ENCODE results near the gene SNTB2.
"Not testable (repeated sequence)": the region's sequence is repeated elsewhere in the genome, so short reads cannot be mapped to it uniquely, and the experiment has no call there.

SNTB2 gene

DNA sequence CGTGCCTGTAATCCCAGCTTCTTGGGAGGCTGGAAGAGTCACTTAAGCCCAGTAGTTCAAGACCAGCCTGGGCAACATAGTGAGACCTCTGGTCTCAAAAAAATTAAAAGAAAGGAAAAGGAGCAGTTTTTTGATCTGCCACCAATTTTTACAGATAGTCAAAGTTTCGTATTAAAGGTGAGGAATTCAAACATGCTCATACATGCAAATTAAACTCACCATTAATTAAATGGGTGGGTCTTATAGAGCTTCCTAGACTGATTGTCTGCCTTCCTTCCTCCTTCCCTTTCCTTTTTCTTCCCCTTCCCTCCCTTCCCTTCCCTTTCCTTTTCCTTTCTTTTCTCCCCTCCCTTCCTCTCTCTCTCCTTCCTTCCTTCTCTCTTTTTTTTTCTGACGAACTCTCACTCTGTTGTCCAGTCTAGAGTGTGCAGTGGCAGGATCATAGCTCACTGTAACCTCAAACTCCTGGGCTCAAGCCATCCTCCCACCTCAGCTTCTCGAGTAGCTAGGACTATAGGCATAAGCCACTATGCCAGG, 87.8 kb downstream of the SNTB2 start:
- no peak for TF ChIP-seq TAF1 (IDR thresholded peaks at IDR 0.05; ENCODE audit: borderline replicate concordance, low read depth, low read length)
- TF ChIP-seq POLR2A (IDR thresholded peaks at IDR 0.05; ENCODE audit: low read depth, low read length): no peak
- no peak for TF ChIP-seq POLR2AphosphoS5 (IDR thresholded peaks at IDR 0.05; ENCODE audit: low read depth, low read length)
- FAIRE-seq (no peak), DNase-seq (ENCODE audit: insufficient read length) (no peak)

DNA sequence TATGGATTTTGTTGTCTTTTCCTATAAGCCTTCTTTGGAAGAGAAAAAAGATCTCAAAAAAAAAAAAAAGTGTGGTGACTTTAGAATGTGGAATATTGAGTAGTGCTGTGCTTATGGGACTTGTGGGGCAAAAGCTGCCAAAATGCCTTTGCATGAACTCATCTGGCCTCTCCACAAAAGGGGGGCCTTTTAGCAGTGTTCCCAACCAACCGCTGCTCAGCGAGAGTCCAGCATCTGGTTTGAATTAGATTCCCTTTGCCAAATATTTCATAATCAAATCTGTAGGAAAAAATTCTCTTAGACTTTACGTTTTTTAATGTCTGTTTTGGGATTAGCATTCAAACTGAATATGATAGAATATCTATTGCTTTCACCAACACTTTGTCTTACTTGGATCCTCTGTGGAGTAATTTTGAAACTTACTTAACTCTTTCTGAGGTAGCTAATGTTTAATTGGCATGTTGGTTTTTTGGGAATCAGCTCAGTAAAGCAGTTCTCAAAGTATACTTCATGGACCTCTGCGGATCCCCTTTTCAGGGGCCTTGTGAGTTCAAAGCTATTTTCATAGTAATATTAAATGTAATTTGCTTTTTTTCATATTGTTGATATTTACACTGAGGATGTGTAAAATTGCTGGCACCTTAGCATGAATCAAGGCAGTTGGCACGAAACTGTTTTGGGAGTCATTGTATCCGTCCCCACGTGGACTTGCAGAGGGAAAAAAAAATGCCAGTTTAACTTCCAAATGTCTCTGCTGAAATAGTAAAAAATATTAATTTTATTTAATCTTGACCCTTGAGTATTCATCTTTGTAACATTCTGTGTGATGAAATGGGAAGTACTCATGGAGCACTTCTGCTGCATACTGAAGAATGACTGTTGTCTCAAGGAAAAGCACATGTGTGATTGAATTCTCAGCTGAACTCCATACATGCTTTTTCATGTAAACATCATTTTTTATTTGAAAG, 89.5 kb downstream of the SNTB2 start:
- no peak for FAIRE-seq
- DNase-seq (ENCODE audit: insufficient read length): no peak

GRCh38 chr16:69277413-69277812, 90.4 kb downstream of the SNTB2 start:
- DNase-seq (ENCODE audit: insufficient read length): no peak
- TF ChIP-seq POLR2AphosphoS5 (IDR thresholded peaks at IDR 0.05; ENCODE audit: low read depth, low read length) (no peak), TAF1 (IDR thresholded peaks at IDR 0.05; ENCODE audit: borderline replicate concordance, low read depth, low read length) (no peak), POLR2A (IDR thresholded peaks at IDR 0.05; ENCODE audit: low read depth, low read length) (no peak)
- no peak for FAIRE-seq

More for the DNA sequence above, 89.5 kb downstream of the SNTB2 start:
- no peak for TF ChIP-seq TAF1 (IDR thresholded peaks at IDR 0.05; ENCODE audit: borderline replicate concordance, low read depth, low read length)
- no peak for TF ChIP-seq POLR2AphosphoS5 (IDR thresholded peaks at IDR 0.05; ENCODE audit: low read depth, low read length)
- no peak for TF ChIP-seq POLR2A (IDR thresholded peaks at IDR 0.05; ENCODE audit: low read depth, low read length)

DNA sequence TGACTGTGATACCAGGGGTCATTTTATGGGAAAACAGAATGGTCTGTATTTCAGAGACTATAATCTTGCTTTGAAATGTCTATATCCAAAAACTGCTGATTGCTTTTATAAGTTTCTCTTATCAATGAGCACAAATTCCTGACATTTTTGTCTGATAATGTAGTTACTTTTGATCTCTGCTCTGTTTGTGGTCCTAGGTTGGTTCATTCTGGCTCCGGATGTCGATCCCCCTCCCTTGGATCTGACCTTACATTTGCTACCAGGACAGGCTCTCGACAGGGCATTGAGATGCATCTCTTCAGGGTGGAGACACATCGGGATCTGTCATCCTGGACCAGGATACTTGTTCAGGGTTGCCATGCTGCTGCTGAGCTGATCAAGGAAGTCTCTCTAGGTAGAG, 96.9 kb downstream of the SNTB2 start:
- FAIRE-seq: no peak
- TF ChIP-seq TAF1 (IDR thresholded peaks at IDR 0.05; ENCODE audit: borderline replicate concordance, low read depth, low read length) (no peak), POLR2A (IDR thresholded peaks at IDR 0.05; ENCODE audit: low read depth, low read length) (no peak), POLR2AphosphoS5 (IDR thresholded peaks at IDR 0.05; ENCODE audit: low read depth, low read length) (no peak)
- DNase-seq (ENCODE audit: insufficient read length): no peak

- TF ChIP-seq TAF1 (IDR thresholded peaks at IDR 0.05; ENCODE audit: borderline replicate concordance, low read depth, low read length) (no peak), POLR2AphosphoS5 (IDR thresholded peaks at IDR 0.05; ENCODE audit: low read depth, low read length) (no peak), POLR2A (IDR thresholded peaks at IDR 0.05; ENCODE audit: low read depth, low read length) (no peak)
- FAIRE-seq: no peak
- DNase-seq (ENCODE audit: insufficient read length): no peak
Observed at GRCh38 chr16:69285240-69285639, 98.3 kb downstream of the SNTB2 start.

GRCh38 chr16:69286941-69287713, 100.2 kb downstream of the SNTB2 start:
- DNase-seq (ENCODE audit: insufficient read length): no peak
- TF ChIP-seq POLR2AphosphoS5 (IDR thresholded peaks at IDR 0.05; ENCODE audit: low read depth, low read length): no peak
- no peak for TF ChIP-seq TAF1 (IDR thresholded peaks at IDR 0.05; ENCODE audit: borderline replicate concordance, low read depth, low read length)
- TF ChIP-seq POLR2A (IDR thresholded peaks at IDR 0.05; ENCODE audit: low read depth, low read length): no peak
- no peak for FAIRE-seq

DNA sequence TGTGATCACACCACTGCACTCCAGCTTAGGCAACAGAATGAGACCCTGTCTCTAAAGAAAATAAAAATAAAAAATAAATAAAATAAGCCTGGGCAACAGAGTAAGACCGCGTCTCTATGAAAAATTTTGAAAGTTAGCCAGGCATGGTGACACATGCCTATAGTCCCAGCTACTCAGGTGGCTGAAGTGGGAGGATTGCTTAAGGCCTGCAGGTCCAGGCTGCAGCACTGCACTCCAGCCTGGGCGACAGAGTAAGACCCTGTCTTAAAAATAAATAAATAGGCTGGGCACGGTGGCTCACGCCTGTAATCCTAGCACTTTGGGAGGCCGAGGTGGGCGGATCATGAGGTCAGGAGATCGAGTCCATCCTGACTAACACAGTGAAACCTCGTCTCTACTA, 104.7 kb downstream of the SNTB2 start:
- not testable (repeated sequence) for FAIRE-seq; DNase-seq (ENCODE audit: insufficient read length)

DNA sequence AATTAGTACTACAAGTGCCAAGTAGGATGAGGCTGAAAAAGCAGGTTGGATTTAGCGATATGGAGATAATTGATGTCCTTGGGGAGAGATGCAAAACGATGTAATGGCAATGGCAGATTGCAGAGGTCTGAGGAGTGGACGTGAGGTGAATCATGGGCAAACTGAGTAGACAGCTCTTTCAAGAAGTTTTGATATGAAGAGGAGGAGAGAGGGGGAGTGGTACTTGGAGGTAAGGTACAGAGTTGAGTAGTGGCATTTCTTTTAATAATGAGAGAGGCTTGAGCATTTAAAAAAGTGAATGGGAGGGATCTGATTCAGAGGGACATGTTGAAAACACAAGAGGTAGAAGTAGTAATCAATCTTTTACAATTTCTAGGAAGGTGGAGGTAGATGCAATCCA, 106.4 kb downstream of the SNTB2 start:
- TF ChIP-seq POLR2AphosphoS5 (IDR thresholded peaks at IDR 0.05; ENCODE audit: low read depth, low read length) (no peak), TAF1 (IDR thresholded peaks at IDR 0.05; ENCODE audit: borderline replicate concordance, low read depth, low read length) (no peak), POLR2A (IDR thresholded peaks at IDR 0.05; ENCODE audit: low read depth, low read length) (no peak)
- FAIRE-seq (no peak), DNase-seq (ENCODE audit: insufficient read length) (no peak)

- FAIRE-seq (no peak), DNase-seq (ENCODE audit: insufficient read length) (no peak)
- TF ChIP-seq POLR2A (IDR thresholded peaks at IDR 0.05; ENCODE audit: low read depth, low read length) (no peak), POLR2AphosphoS5 (IDR thresholded peaks at IDR 0.05; ENCODE audit: low read depth, low read length) (no peak), TAF1 (IDR thresholded peaks at IDR 0.05; ENCODE audit: borderline replicate concordance, low read depth, low read length) (no peak)
Observed at GRCh38 chr16:69294051-69294450, 107.1 kb downstream of the SNTB2 start.

DNA sequence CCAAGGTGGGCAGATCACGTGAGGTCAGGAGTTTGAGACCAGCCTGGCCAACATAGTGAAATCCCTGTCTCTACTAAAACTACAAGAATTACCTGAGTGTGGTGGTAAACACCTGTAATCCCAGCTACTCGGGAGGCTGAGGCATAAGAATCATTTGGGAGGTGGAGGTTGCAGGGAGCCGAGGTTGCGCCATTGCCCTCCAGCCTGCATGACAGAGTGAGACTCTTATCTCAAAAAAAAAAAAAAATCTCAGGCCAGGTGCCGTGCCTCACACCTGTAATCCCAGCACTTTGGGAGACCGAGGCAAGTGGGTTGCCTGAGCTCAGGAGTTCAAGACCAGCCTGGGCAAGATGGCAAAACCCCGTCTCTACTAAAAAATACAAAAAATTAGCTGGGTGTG, 109.8 kb downstream of the SNTB2 start:
- not testable (repeated sequence) for DNase-seq (ENCODE audit: insufficient read length); FAIRE-seq

GRCh38 chr16:69298261-69298660, 111.3 kb downstream of the SNTB2 start:
- FAIRE-seq (no peak), DNase-seq (ENCODE audit: insufficient read length) (no peak)
- TF ChIP-seq TAF1 (IDR thresholded peaks at IDR 0.05; ENCODE audit: borderline replicate concordance, low read depth, low read length) (no peak), POLR2A (IDR thresholded peaks at IDR 0.05; ENCODE audit: low read depth, low read length) (no peak), POLR2AphosphoS5 (IDR thresholded peaks at IDR 0.05; ENCODE audit: low read depth, low read length) (no peak)

DNA sequence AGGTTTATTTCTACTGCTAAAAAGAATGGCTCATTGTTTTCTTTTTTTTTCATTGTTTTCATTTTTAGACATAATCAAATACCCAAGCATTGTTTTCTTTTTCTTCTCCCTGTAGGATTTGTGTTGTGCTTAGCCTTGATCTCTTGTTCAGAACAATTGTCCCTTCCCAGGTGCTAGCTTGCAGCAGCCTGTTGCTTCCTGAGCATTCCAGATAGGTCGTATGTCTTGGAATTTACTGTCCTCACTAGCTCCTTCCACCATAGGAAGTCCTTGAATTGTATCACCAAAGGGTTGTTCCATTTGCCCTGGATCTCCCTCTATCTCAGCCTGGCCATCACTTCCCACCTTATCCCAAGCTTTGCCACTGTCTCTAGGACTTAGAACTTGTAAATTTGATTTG, 114.2 kb downstream of the SNTB2 start:
- no peak for TF ChIP-seq TAF1 (IDR thresholded peaks at IDR 0.05; ENCODE audit: borderline replicate concordance, low read depth, low read length)
- TF ChIP-seq POLR2AphosphoS5 (IDR thresholded peaks at IDR 0.05; ENCODE audit: low read depth, low read length): no peak
- TF ChIP-seq POLR2A (IDR thresholded peaks at IDR 0.05; ENCODE audit: low read depth, low read length): no peak
- FAIRE-seq: no peak
- no peak for DNase-seq (ENCODE audit: insufficient read length)

All from GM12892 (cell line).